Midbrain (tissue), 1 donor: Measurements from ENCODE around the gene TERC.
"Not testable (repeated sequence)": the region's sequence is repeated elsewhere in the genome, so short reads cannot be mapped to it uniquely, and the experiment has no call there.

Source experiments
- DNase-seq: peaks from one replicate; lab custom pipeline; 2025; lab: John Stamatoyannopoulos, UW

The TERC gene

DNA sequence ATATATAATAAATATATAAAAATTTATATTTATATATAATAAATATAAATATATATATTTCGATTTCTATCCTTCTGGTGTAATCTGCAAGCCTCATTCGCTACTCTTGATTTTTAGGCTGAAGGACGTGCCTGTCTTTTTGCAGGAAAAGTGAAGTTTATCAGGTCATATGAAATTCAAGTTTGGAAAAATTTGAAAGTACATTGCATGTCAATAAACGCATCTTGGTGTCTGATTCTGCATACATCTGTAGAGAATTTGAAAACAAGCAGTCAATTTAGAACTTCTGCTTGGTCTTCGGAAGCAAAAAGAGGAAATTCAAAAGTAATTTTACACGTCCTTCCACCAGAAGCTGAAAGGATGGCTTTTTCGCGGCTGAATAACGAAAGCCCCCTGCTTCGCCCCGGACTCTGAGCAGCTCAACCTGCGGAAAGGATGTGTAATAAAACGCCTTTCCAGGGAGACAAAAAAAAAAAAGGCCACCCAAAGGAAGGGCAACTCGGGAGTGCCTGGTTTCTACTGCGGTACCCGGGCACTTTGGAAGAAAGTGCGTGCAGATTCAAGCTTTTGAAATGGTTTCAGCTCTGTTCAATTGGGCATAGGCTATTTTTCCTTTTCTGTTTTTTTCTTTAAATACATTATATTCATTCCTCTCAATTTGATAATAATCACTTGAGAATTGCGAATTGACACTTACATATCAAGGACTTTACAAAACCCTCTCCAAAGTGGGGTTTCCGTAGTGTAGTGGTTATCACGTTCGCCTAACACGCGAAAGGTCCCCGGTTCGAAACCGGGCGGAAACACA, 6.8 kb upstream of the TERC start:
- peak; percentile 79 for DNase-seq

DNA sequence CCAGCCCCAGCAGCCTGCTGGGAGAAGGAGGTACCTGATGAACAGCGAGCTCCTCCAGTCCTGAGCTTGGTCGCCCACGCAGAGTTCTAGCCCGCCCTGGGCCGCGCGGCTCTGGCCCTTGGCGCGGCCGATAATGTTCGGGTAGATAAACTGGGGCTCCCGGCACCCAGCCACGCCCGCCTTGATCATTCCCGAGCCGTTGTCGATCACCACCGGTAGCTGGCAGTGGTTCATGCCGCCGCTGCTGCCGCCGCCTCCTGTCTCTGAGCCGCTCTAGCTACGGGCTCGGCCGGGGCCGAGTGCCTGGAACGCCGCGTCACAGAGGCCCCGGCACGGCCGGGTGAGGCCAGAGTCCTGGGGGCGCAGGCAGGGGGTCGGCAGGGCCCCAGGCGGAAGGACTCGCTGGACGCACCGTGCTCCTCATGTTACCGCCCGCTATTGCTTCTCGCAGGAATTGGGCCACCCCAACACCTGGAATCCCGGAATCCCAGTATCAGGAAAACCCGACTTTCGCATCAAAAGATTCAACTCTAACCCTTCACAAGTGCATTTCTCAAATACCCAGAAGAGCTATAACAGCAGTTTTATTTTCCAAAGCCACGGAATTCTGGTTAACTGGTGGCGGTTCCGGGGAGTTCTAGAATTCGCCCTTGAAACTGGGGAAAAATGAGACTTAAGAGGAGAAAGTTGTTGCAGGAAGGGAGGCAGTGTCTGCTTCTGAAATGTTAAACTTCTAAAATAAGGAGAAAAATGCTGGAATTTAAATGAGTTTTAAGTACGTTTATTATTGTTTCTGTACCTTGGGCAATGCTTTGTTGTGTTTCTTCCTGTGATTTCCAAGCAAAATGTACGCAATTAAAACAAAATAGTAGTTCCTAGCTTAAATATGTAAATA, 4.7 kb upstream of the TERC start, which contains the start of gene ACTRT3:
Gene ACTRT3, minus strand, starts transcription at position 275 of the 895 bp plus-strand sequence. Its CDS starts 41 bp downstream, at position 234.
- DNase-seq, result peak; percentile 69

GRCh38 chr3:169764312-169764881, 463 bp downstream of the TERC start:
- DNase-seq, result peak; percentile 70

DNA sequence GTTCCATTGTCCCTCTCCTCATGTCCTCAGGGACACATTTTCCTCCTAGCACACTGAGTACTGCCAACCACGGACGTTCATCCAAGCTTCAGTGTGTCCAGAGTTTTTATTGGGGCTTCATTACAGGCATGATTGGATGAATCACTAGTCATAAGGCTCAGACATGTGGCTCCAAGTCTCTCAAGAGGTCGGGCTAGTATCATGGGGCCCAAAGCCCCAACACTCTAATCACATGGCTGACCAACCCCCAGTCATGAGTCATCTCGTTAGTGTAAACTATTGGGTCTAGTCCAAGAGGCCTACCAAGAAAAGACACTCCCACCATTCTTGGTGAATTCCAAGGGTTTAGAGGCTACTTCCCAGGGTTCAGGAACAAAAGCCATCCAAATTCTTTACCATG, 4.4 kb downstream of the TERC start:
- no peak for DNase-seq

DNA sequence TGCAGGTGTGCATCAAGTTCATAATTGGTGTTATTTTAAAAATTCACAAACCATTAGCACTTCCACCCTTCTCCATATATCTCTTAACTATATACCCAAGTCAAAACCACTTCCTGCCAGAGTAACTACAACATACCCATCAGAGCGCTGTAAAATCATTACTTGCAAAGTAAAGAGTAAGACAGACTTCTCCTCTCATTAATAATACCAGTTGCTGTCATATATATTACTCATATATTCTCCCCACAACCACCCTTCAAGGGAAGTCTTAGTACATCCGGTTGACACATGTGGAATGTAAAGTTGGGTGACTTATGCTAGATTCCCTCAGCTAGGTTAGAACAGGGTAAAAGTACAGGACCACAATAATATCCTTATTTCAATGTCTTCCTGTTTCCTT, 5.6 kb downstream of the TERC start:
- DNase-seq, result no peak

GRCh38 chr3:169758359-169758994, 6.4 kb downstream of the TERC start:
- no peak for DNase-seq

DNA sequence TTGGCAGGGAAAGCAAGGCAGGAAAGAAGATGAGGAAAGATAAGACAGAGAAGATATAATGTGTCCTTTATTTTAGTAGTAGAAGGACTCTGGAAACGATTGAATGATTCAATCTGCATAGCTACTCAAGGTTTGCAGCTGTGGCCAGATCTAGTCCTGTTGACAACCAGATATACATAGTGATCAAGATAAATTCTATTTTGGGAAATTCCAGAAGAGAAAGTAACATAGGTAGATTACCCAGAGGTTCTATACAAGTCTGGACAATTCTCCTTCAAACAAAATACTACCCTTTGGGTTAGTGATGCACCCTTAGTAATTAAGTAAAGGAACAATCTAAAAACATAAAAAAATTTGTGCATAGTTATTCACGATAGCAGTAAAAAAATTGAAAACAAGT, 9.4 kb downstream of the TERC start:
- DNase-seq, result no peak

DNA sequence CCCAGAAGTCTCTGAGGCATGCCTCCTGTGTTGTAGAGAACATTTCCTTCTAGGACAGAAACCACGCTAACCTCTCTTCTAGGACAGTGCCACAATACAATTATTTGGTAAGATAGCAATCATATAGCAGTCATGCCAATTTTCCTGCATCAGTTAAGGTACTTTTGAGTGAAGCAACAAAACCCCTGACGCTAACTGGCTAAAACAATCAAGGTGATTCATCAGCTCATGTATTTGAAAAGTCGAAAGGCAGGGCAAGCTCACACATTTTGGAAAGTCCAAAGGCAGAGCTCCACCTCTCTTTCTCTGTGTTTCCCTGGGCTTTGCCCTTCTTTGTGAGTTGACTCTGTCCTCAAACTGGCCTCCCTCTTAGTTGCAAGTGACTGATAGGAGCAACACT, 10.1 kb downstream of the TERC start:
- DNase-seq, result no peak

GRCh38 chr3:169751875-169752274, 13.0 kb downstream of the TERC start:
- DNase-seq, result no peak

- DNase-seq, result no peak
Measured at GRCh38 chr3:169750665-169751064, 14.2 kb downstream of the TERC start.

- DNase-seq, result no peak
Measured at GRCh38 chr3:169748670-169749069, 16.2 kb downstream of the TERC start.

DNA sequence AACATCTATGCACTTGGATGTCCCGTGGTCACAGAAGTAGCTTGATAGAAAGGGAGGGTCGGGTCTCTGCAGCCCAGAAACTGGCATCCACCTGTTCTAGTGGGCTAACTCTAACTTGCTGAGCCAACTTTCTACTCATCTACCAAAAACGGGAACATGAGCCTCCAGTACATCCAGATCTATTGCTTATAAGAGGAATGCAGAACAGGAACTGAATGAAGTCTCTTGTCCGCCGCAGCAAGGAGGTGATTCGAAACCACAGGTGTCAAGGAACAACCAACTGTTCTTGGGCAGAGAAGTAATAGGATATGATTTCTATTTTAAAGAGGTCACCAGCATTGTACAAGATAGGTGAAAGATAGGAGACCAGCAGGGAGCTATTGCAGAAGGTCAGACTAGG, 17.9 kb downstream of the TERC start:
- no peak for DNase-seq

GRCh38 chr3:169744366-169745054, 20.4 kb downstream of the TERC start:
- DNase-seq, result no peak

DNA sequence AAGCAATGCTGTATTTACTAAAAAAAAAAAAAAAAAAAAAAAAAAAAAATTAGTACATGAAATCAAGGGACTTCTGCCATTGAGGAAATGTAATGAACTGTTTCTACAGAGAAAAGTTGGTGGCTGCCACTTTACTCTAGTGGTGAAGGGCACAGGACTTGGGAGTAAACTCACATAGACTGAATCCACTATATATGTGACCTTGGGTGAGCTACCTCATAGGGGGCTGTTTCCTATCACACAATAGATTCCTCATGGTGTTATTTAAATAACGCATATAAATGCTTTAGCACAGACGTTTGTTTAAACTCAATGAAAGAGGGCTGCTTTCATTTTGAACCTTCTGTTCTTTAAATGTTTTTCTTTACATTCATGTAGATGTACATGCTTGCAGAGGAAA, 25.8 kb downstream of the TERC start:
- no peak for DNase-seq

DNA sequence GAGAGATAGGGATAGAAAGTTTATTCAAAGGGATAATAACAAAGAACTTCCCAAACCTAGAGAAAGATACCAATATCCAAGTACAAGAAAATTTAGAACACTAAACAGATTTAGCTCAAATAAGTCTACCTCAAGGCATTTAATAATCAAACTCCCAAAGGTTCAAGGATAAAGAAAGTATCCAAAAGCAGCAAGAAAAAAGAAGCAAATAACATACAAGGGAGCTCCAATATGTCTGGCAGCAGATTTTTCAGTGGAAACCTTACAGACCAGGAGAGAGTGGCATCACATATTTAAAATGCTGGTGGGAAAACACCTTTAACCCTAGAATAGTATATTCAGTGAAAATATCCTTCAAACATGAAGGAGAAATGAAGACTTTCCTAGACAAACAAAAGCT, 33.0 kb downstream of the TERC start:
- not testable (repeated sequence) for DNase-seq

GRCh38 chr3:169722724-169723123, 42.1 kb downstream of the TERC start:
- DNase-seq, result no peak

DNA sequence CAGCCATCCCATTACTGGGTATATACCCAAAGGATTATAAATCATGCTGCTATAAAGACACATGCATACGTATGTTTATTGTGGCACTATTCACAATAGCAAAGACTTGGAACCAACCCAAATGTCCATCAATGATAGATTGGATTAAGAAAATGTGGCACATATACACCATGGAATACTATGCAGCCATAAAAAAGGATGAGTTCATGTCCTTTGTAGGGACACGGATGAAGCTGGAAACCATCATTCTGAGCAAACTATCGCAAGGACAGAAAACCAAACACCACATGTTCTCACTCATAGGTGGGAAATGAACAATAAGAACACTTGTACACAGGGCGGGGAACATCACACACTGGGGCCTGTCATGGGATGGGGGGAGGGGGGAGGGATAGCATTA, 46.4 kb downstream of the TERC start:
- DNase-seq, result not testable (repeated sequence)
